Esophagus mucosa (tissue), 1 donor: ENCODE results near the gene SBSN. TPM values are rescaled to one million over a fixed set of nuclear protein-coding genes. Genes with fewer than 3 reads are reported as not detected.
"Not testable (repeated sequence)": the region's sequence is repeated elsewhere in the genome, so short reads cannot be mapped to it uniquely, and the experiment has no call there.

Experiments used
- ATAC-seq: fragments of 200-7000 bp; cut with Tn5 transposase; one replicate; pipeline ENCODE4 v1.9.1; 2020
- total RNA-seq: library from RNA; stranded (reverse); gene quantifications from one replicate; pipeline ENCODE4 v1.2.4, GENCODE V29; 2023
- donor health status: DM: yes; HTN: yes; CAD: no.

The SBSN gene
- total RNA-seq, 1 donor from 2014 or later: 1,433 TPM

DNA sequence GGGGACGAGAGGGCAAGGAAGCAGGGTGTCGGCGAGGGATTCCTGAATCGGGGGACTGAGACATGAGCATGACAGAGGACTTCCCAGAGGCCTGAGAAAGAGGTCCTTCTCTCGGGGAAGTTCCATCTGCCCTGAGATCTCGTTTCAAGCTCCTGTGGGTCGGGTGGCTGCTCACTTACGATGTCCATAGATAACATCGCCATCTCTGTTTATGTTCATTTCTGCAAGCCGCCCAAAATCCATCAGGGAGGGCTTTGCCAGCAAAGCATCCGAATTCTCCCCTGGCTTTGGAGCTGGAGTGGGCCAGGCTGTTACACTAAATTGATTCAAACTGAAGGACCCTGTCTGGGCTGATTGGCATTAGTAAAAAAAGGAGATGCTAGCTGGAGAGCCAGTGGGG is 20.6 kb downstream of the SBSN start:
- ATAC-seq: no peak

DNA sequence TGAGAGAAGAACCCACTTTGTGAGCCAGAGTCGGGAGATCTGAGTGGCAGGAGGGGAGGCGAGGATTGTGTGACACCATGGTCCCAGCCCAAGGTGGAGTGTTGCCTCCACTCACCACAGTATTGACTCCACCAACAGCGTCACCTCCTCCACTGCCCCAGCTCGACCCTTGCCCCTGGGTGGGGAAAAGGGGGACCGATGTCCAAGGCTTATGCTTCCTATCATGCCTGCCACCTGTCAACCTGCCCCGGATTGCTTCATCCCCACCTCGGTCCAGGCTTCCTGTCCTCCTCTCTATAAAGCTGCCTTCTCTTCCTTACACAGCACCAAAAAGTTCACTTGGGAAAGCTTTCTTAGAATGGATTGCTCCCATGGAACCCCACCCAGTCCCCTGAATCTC is 22.1 kb downstream of the SBSN start:
- no peak for ATAC-seq

DNA sequence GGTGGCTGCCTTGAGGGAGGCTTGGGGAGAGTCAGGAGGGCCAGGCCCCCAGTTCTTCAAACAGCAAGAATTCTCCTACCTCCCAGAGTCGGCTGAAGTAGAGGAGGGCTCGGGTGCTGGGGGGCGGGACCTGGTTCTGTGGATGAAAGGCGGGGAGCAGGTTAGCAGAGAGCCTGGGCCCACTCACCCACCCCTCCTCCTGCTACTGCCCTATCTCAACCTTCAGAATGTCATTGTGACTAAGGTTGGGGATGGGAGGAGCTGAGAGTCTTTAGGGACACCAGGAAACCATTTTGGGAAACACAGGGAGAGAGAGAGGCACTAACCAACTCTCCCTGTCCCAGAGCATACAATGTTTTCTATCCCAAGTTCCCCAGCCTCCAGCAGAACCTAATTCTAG is 25.4 kb downstream of the SBSN start:
- no peak for ATAC-seq

DNA sequence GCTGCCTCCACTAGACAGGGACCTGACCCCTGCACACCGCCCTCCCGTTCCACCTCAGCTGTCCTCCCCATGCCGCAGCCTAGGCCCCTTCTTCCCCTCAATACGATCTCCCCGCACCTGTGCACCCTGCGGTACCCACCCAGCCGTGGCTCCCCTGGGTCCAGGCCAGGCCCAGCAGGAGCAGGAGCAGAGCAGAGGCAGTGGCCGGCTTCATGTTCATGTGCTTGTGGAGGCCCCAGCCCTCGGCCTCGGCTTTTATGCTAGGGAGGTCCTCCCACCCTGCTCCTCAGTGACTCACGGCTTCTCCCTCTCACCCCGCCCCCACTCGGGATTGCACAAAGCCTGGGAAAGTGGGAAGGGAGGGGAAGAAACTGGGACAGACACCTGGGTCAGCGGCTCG is 26.4 kb downstream of the SBSN start:
- peak; percentile 24 for ATAC-seq

DNA sequence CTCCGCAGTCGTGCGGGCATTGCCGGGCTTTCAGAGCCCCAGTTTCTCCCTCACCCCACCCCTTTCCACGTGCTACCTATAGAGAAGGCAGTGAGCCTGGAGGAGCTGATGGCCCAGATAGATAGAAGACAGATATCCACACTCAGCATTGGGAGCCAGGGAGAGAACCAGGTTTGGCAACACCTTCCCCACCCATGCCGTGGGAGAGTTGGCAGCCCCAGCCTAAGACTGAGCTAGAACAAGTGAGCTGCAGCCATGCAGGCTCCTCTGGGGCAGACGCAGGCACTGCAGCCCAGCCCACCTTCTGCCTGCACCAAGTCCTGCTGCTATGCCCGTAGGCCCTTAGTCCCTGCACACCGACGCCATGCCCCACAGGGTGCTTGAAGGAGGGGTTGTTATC is 27.5 kb downstream of the SBSN start:
- no peak for ATAC-seq

DNA sequence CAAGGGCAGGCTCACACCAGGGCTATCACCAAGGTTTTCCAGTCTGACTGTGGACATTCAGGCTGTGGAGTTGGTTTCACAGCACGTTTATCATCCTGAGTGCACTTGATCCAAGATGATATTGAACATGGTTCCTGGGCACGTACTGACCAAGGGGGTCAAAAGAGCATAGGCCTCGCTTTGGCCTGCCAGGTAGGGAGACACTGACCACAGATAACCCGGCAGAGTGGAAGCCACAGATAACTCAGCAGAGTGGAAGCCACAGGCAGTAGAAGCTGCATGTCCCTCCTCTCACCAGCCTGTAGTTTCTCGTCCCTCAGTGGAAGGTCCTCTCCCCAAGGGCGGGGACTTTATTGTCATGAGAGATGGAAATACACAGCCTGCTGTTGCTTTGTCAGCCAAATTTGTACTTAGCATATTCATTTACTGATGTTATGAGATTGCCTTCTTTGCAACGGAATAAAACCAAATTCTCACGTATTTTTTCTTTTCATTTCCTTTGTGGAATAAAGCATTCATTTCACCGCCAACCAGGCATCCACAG is 29.1 kb downstream of the SBSN start:
- no peak for ATAC-seq

DNA sequence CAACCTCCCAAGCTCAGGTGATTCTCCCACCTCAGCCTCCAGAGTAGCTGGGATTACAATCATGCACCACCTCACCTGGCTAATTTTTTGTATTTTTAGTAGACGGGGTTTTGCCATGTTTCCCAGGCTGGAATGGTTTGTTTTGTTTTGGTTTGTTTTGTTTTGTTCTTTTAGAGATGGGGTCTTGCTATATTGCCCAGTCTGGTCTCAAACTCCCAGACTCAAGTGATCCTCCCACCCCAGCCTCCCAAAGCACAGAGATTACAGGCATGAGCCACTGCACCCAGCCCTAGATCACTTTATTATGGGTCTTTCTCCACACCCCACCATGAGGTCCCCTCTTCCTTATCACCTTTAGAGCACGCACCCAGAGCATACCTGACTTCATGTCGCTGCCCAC is 29.9 kb downstream of the SBSN start:
- ATAC-seq: no peak

DNA sequence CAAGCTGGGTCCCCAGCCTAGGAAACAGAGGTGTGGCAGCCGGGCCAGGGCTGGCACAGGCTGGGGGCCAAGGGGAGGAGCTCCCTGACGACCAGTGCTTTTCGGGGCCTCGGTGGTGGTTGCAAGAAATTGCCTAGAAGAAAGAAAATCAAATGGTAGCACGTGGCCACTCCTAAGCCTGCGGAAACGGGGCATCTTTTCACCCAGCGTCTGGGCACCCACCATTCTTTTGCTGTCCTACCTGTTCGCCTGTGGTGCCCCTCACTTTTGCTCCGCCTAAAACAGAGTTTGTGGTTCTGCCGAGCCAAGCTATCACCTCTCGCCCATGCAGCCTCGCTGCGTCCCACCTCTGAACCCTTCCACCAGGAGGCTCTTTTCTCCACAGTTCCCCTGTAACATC is 30.7 kb downstream of the SBSN start:
- ATAC-seq: no peak

DNA sequence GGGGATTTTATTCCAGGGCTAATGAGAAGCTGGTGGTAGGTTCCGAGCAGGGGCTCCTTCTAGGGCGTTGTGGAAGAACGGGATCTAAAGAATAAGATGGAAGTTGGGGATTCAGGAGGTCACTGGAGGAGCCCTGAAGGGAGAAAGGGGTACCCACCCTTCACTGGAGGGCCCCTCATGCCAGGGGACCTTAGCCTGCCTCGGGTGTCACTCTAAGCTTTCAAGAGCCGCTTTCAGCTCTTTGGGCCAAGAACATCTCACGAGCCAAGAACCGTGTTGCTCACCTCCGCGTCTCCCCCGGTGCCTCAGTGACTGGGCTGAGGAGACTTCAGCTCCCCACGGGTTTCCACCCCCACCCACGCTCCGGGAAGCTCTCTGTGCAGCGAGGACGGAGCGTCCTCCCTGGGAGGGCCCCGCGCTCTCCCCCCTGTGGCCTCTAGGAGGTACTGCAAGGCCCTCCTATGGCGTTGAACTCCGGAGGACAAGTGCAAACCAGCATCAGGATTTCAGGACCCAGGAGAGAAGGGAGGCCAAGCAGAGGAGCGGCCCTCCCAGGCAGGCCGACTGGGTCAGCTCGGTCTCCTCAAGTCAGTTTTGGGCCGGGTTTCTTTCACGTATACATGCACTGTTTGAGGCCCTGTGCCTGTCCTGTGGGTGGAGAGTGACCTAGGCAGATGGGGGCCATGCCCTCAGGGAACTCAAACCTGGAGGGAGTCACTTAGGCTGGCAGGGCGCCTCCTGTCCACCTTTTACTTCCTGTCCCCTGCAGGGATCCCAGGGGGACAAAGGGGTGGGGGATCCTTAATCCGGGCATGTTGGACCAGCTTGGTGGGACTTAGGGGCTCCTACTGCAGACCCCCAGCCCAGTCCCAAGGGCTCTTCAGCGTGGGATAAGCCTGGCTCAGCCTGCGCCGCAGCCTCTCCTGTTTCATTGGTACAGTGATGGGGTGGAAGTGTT is 32.7 kb downstream of the SBSN start:
- peak; percentile 88 for ATAC-seq

DNA sequence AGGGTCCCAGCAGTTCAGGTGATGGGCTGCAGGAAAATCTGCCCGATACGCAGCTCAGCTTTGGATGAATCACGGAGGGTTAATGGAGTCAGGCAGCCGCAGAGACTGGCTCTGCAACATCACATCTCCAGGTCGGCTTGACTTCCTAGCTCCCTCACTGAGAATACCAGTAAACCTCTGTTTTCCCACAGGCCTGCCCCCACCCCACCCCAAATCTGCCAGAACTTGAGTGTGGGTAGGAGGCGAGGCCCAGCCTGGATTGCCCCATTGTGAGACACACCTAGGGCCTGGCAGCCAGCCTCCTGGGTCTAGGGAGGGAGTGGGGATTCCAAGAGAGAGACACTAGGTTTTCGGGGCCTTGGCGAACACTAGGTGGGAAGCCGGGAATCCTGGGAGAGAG is 34.1 kb downstream of the SBSN start:
- peak; percentile 72 for ATAC-seq

DNA sequence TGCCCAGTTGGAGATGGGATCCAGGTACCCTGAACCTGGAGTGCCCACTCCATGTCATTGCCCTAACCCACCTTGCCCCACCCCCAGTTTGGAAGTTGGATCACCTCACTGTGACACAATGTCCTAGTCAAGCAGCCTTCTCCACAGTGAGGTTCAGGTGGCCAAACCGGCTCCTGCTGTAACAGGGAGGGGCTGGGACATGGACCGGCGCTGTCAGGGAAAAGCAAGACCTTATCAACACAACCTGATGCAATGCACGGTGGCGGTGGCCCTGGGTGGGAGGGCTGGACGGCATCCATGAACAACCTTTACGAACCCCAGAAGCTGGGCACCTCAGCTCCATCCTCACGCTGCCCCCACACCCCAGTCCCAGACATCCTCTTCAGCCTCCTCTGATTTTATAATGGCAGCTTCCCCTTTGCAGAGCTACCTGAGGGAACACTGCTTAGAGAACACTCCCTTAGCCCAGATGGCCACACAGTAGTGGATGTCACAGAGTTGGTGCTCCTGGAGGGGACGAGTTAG is 36.2 kb downstream of the SBSN start:
- ATAC-seq: peak; percentile 41

DNA sequence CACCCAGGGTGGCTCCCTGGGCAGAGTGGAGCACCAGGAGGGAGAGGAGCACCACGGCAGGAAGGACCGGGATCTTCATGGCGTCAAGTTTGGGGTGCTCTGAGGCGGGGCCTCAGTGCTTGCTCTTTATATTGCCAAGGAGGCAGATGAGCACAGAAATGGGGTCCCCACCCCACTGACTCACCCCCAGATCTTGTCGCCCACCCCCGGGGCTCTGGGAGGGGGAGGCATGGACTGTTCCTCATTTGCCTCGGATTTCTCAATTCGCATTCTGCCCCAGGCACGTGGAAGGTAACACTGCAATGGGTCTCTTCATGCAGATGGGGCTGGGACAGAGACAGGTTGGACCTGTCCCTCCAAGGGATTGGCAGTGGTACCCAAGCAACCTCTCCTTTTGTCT is 37.7 kb downstream of the SBSN start, which contains the start of gene KRTDAP:
KRTDAP (minus strand) TSS at position 101 of the 400 bp plus-strand sequence; CDS start at position 79, 22 bp downstream.
- peak; percentile 45 for ATAC-seq

DNA sequence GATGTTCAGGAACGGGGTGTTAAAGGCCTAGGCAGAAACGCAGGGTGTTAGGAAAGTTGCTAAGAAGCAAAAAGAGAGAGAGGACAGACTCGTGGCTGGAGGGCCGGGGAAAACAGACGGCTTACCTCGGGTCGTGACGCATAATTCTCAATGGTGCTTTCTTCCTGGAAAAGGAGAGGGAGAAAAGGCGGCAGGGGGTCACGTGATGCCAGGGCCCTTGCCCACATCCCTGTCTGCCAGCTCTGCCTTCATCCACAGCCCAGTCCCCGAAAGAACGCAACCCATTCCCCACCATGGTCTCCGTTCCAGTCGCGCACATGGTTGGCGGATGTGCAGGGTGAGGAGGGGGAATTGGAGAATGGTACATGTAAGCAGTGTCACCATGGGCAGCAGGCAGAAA is 39.4 kb downstream of the SBSN start:
- no peak for ATAC-seq

DNA sequence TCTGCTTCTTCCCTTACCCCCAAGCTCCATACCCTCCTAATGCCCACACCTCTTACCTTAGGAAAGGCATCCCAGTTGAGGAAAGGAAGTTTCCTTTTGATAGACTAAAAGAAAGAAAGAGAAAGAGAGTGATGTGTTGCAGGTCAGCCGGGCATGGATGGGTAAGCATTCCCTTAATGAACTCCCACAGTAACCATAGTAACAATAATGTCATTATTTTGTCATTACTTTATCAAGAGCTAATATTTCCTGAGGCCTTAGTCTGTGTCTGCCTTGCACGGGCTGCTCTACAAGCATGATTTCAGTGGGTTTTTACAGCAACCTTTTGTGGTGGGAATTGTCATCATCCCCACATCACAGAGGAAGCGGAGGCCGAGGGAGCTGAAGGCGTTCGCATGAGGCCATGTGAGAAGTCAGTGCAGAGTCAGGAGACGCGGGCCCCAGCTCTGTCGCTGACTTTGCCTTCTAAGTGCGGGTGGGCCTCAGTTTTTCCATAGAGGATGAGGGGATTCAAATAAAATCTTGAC is 40.4 kb downstream of the SBSN start:
- no peak for ATAC-seq

DNA sequence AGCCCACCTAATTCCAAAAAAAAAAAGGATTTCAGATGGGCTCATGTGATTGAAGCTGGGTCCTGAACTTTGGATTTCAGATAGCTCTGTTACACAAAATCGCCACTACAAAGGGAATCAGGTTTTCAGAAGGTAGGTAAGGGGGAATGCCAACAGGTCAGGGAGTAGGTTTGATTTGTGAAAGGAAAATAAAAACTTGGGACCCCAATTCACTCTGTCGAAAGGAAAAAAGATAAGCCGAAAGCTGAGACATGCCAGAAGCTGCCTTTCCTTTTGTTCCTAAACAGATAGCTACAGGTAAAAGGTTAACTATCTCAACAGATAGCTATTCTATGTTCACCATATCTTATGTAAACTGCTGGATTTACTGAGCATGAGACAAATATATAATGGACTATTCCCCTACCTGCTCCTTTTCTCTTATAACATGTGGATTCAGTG is 41.8 kb downstream of the SBSN start:
- ATAC-seq: no peak

DNA sequence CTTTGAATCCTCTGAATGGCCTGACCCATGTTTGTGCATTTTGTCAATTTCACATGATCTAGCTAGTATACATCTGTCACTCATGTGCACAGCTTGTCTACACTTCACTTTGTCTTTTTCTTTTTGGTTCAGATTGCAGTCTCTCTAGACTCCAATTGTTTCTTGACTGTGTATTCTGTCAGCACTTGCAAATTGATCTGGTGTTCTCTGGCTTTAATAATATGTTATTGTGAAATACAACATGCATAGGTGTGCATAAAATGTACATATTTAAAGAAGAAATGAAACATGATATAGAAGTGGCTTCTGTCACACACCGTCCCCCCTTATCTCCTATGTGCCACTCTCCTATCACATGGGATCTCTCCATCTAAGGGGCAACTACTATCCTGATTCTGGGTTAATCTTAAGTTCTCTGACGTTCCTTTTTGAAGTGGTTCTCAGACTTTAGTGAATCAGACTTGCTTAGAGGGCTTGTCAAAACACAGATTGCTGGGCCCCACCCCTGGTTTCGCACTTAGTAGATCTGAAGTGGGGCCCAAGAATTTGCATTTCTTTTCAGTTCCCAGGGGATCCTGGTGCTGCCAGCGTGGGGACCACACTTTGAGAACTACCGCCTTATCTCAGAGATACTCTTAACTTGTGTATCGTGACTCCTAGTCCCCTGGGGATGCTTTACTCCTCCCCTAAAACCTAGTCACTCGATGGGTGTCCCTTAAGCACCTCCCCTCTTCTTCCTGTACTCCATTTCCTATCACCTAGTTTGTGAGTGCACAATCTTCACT is 43.7 kb downstream of the SBSN start:
- ATAC-seq: peak; percentile 24

DNA sequence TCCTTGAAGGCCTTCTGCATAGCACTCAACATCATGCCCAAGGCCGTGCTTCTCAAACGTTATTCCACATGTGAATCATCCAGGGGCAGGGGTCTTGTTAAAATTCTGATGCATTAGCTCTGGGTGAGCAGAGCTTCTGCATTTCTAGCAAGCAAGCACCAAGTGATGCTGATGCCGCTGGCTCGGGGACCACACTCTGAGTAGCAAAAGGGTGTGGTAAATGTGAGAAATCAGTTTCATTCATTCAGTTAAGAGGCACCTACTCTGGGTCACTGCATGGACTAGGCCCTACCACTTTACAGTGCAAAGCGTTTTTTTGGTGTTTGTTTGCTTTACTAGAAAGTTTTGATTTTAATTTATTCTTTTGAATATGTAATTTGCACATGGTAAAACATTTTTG is 45.0 kb downstream of the SBSN start:
- ATAC-seq: no peak

DNA sequence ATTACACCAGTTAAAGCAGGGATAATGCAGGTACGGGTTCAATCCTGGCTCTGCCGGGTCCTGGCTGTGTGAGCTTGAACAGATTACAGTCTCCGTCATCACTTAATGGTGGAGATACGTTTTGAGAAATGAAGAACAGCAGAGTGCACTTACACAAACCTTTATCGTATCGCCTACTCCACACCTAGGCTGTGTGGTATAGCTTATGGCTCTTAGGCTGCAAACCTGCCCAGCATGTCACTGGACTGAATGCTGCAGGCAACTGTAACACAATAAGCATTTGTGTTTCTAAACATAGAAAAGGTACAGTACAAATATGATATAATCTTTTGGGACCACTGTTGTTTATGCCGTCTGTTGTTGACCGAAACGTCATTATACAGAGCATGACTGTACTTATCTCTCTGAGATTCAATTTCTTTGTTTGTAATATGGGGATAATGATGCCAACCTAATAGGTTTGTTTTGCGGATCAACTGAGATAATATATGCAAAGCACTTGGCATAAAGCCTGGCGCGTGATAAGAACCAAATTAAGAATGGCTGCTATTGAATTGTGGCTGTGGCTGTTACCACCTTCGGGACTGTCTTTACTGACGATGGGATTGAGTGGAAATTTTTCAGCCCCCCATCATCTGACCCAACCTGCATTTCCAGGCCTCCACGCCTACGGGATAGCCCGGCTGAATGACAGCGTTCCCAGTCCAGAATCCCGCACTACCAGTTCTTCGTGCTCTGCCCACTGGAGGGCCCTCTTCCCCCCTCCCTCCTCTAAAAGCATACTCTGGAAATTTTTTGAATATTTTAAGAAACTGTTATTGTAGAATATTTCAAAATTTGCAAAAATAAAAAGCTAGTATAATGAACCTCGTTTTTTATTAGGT is 49.1 kb downstream of the SBSN start:
- ATAC-seq: peak; percentile 70

DNA sequence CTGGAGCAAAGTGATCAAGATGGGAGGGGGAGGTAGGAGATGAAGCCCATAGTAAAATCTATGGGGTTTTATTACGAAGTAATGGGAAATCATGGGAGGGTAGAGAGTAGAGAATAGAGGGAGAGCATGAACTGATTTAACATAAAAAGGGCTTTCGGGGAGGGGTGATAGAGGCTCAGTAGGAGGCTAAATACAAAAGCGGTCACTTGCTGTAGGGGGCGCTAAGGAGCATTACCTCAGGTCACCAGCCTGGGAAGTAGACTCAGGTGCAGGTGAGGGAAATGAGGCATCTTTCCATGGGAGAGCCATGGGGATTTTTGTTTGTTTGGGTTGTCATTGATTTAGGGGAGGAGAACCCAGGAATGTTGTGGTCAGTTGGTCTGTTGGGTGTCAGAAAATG is 52.0 kb downstream of the SBSN start:
- ATAC-seq: no peak

DNA sequence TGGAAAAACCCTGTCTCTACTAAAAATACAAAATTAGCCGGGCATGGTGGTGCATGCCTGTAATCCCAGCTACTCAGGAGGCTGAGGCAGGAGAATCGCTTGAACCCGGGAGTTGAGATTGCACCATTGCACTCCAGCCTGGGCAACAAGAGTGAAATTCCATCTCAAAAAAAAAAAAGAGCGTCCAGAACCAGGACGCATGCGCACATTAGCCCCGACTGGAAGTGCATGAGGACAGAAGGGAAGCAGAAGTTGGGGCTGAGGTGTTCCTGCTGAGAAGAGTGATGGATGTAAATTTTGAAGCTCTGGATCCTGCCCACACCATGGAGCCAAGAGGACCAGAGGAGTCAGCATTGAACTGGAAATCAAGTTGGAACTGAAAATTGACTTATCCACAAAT is 53.5 kb downstream of the SBSN start:
- not testable (repeated sequence) for ATAC-seq

DNA sequence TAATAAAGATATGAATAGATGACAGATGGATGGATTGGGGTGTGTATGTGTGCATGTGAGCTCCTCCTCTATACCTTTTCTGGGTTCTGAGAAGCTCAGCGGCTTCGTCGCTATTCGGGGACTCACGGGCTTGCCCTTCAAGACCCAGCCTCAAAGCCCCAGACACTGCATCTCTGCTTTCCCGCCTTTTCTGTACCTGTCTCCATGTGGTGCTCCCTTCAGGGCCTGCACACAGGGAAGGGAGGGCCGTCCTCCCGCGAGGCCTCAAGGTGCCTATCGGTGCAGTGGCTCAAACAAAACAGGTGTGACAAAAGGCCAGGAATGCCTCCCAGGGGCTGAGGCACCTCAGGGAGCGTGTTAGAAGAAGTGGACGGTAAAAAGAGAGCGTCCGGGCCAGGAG is 54.0 kb downstream of the SBSN start:
- no peak for ATAC-seq
